Measurements from ENCODE around the gene MISFA.

The MISFA gene

GRCh38 chr11:18578975-18579598 lies 20.5 kb upstream of the MISFA start:
- ATAC-seq = no peak
- no peak for TF ChIP-seq TSHZ2 (CRISPR knock-in tag; IDR thresholded peaks at IDR 0.05)
- no peak for TF ChIP-seq ZNF70 (CRISPR knock-in tag; IDR thresholded peaks at IDR 0.05)
- TF ChIP-seq PPARA (CRISPR knock-in tag; IDR thresholded peaks at IDR 0.05; ENCODE audit: borderline replicate concordance) = no peak
- no peak for TF ChIP-seq ZNF565 (CRISPR knock-in tag; conservative IDR thresholded peaks at IDR 0.05; ENCODE audit: low read depth)
- no peak for TF ChIP-seq RARB (CRISPR knock-in tag; IDR thresholded peaks at IDR 0.05)
- TF ChIP-seq CREB5 (CRISPR knock-in tag; IDR thresholded peaks at IDR 0.05; ENCODE audit: low read depth) = no peak
- TF ChIP-seq CSDC2 (CRISPR knock-in tag; IDR thresholded peaks at IDR 0.05) = no peak
- TF ChIP-seq TCF4 (CRISPR knock-in tag; IDR thresholded peaks at IDR 0.05; ENCODE audit: borderline replicate concordance) = no peak
- no peak for TF ChIP-seq ISL1 (CRISPR knock-in tag; IDR thresholded peaks at IDR 0.05)
- TF ChIP-seq ZFP3 (CRISPR knock-in tag; IDR thresholded peaks at IDR 0.05) = no peak
- no peak for TF ChIP-seq GLIS3 (CRISPR knock-in tag; IDR thresholded peaks at IDR 0.05)
- TF ChIP-seq ZFP30 (CRISPR knock-in tag; IDR thresholded peaks at IDR 0.05) = no peak
- no peak for TF ChIP-seq ESRRG (CRISPR knock-in tag; IDR thresholded peaks at IDR 0.05)
- no peak for TF ChIP-seq ZNF8 (CRISPR knock-in tag; IDR thresholded peaks at IDR 0.05)

- TF ChIP-seq ZNF565 (CRISPR knock-in tag; conservative IDR thresholded peaks at IDR 0.05; ENCODE audit: low read depth) (no peak), POU6F1 (CRISPR knock-in tag; IDR thresholded peaks at IDR 0.05; ENCODE audit: borderline replicate concordance, low read depth) (no peak), GLIS3 (CRISPR knock-in tag; IDR thresholded peaks at IDR 0.05) (no peak), ISL1 (CRISPR knock-in tag; IDR thresholded peaks at IDR 0.05) (no peak), CSRNP3 (CRISPR knock-in tag; IDR thresholded peaks at IDR 0.05) (no peak), TCF4 (CRISPR knock-in tag; IDR thresholded peaks at IDR 0.05; ENCODE audit: borderline replicate concordance) (no peak), TSHZ2 (CRISPR knock-in tag; IDR thresholded peaks at IDR 0.05) (no peak), ARNTL (CRISPR knock-in tag; IDR thresholded peaks at IDR 0.05; ENCODE audit: borderline replicate concordance, low read depth) (no peak), PPARA (CRISPR knock-in tag; IDR thresholded peaks at IDR 0.05; ENCODE audit: borderline replicate concordance) (no peak), ZC3H10 (CRISPR knock-in tag; IDR thresholded peaks at IDR 0.05) (no peak), ZNF70 (CRISPR knock-in tag; IDR thresholded peaks at IDR 0.05) (no peak)
- no peak for ATAC-seq
Observed at GRCh38 chr11:18580113-18580766, 19.3 kb upstream of the MISFA start.

- no peak for ATAC-seq
- TF ChIP-seq ISL1 (CRISPR knock-in tag; IDR thresholded peaks at IDR 0.05) (no peak), TSHZ2 (CRISPR knock-in tag; IDR thresholded peaks at IDR 0.05) (no peak)
Observed at GRCh38 chr11:18581825-18582224, 17.8 kb upstream of the MISFA start.
